Stimulated activated CD4-positive, alpha-beta T cell treated with anti-CD3 and anti-CD28 coated beads, Interleukin-15, amount 100 ng/mL, for 24 hours (primary cell): ENCODE results near the gene MROH8.

Source experiments
- DNase-seq: peaks from one replicate; pipeline ENCODE4 v3.0.0-alpha.2; 2020

The MROH8 gene

DNA sequence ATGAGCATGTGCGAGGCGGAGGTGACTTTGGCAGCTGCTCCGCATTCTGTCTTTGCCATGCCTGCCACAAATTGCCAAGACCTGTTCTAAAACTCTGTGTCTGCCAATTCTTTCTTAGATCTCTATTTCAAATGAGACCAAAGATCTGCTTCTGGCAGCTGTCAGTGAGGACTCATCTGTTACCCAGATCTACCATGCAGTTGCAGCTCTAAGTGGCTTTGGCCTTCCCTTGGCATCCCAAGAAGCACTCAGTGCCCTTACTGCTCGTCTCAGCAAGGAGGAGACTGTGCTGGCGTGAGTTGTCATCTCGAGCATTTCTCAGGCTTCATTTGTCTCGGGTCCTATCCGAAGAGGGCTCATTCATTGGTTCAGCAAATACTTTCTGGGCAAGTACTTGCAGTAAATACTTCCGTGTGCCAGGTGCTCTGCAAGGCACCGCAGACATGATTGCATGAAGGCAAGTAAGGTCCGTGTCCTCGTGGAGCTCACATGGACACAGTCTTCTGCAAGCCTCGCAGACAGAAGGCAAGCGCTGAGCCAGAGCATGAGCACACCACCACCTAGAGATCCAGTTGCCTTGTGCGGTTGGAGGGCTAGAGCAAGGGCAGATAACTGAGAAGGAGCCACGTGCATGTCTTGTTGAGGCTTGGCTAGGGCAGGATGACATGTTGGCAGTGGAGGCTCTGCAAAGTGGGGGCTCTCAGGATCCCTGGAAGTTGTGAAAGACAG is 19.7 kb upstream of the MROH8 start:
- DNase-seq = no peak

DNA sequence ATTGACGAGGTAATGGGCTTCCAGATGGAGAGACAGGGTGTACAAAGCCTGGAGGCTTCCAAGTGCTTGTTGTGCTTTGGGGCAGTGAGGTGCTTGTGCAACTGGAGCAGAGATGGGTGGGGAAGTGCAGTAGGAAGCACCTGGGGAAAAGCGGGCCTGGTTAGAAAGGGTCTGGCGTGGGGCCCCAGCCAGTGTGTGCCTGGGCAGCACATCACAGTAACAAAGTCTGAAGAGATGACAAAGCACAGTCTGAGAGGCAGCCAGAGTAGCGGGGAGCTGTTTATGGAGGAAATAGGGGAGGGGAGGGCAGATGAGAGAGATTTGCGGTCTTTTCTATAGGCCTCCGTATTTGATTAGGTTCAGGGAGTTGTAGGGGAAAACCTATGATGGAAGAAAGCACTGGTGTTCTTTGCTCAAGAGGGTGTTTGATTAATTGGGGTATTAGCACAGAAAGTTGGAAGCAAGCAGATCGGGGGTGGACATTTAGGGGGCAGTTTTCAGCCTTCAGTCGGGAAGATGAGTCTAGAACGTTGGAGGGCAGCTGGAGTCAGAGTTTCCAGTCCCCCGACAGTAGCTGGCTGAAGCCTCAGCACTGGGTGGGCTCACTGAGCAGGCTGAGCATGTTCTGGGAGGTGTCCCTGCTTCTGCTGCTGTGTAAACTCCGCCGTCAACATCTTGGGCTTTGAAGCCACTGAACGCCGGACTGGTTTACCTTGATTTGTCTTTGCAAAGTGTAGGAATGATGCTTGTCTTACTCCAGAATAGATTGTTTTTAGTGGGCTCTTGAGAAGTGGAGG is 15.5 kb upstream of the MROH8 start:
- DNase-seq = peak; percentile 8

DNA sequence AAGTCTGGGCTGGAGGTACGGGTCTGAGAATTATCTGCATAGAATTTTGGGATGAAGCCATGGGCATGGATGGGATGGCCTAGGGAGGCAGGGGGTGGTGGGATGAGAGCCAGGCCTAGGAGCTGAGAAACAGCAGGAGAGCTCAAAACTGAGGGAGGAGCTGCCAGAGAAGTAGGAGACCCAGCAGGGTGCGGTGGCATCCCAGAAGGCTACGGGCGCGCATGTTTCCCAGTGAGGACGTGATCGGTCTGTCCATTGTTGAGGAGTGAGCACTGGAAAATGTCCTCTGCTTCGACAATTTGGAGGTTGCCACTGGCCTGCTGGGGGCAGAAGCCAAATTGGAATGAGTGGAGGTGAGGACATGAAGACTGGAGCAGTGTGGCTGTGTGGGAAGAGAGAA is 14.5 kb upstream of the MROH8 start:
- DNase-seq = no peak

DNA sequence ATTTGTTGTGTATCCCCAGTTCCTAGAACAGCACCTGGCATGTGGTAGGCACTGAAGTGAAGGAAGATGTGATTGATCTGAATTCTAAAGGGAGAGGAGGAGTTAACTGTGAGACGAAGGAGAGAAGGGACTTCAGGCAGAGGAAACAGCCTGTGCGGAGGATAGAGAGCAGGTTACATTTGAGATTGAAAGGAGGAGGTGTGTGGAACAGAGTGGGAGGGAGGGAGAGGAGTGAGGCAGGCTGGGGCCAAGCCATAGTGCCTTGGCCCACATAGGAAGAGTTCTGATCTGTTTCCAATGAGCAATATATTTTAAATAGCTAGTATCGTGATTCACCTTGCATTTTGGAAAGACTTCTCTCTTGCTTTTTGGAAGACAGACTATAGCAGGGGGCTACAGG is 13.9 kb upstream of the MROH8 start:
- DNase-seq = no peak

DNA sequence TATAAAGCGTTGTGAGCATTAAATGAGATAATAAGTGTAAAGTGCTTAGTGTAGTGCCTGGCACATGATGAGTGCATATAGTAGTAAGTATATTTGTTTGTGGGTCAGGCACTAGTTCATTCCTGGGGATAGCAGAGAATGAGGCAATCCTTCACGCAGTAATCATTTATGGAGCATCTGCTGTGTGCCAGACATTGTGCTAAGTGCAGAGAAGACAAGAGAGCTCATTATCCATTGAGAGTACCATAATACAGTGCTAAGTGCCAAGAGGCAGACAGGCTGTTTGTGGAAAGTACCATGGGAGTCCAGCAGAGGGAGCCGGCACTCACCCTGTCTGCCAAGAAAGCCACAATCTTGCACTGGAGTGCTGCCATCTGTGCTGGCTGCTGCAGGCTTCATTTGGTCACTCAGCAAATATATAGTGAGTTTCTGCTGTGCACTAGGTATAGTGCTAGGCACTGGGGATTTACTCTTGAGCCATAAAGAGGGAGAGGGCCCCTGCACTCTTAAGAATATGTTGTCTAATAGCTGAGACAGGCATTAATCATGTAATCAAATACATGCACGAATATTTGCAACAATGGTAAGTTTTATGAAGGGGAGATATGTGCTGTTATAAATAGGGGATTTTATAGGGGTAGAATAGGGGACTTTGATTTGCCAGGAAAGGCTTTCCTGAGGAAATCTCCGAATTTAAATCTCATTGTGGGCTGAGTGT is 12.9 kb upstream of the MROH8 start:
- peak; percentile 78 for DNase-seq

DNA sequence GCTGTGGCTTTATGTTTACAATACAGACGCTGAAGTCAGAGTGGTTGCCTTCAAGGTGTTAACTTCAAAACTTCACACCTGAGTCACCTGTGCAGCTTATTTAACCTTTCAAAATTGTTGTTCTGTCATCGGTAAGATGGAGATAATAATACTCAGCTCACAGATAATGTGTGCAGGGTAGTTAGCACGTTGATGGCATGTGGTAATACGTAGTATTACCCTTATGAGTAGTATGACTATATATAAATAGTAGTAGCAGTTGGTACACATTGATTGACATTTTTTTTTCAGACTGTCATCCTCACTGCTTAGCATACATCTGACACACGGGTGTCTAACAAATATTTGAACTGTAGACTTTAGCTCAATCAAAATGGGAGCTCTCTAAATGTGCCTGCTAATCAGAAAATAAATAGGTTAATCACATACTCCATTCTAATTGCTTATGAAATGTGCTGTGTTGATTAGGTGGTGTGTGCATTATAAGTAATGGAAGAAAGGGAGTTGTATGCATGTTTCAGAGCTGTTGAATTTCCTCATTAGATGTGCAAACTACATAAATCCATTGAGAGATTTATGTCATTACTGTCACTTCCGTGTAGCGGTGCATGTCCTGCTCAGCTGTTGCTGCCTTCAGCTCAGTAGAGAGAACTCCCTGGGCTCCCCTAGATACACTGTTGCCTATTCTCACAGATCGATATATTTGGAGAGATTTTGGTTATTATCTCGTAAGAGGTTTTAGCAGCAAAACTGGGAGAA is 11.2 kb upstream of the MROH8 start:
- DNase-seq = no peak

DNA sequence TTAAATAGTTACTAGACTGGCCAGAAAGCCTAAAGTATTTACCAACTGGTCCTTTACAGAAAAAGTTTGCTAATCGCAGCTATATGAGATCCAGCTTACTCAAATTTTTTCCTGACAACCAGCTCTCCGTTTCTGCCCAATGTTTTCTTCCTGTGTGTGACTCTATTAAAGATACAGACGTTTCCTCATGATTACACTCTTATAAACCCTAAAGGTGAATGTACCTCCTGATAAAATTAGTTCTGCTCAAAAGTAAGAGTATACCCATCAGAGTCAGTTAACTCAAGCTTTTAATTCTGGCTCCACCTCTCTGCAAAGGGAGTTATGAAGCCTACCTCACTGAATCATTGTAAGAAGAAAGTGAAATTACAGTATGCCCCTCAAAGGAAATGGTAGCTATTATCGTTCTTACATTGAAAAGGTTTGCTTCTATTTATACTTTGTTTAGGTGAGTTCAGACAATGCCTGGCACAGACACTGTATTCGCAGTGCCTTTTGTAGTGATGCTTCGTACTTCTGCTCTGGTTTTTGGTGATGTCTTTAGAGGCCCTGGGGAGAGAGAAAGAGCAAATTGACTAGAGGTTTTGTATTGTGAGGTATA is 10.2 kb upstream of the MROH8 start:
- DNase-seq = no peak

DNA sequence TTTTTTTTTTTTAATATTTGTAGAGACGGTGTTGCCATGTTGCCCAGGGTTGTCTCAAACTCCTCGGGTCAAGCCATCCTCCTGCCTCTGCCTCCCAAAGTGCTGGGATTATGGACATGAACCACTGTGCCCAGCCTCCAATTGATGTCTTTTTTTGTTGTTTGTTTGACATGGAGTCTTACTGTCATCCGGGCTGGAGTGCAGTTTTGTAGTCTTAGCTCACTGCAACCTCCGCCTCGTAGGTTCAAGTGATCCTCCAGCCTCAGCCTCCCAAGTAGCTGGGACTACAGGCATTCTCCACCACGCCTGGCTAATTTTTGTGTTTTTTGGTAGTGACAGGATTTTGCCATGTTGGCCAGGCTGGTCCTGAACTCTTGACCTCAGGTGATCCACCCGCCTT is 9.4 kb upstream of the MROH8 start:
- DNase-seq = no peak

DNA sequence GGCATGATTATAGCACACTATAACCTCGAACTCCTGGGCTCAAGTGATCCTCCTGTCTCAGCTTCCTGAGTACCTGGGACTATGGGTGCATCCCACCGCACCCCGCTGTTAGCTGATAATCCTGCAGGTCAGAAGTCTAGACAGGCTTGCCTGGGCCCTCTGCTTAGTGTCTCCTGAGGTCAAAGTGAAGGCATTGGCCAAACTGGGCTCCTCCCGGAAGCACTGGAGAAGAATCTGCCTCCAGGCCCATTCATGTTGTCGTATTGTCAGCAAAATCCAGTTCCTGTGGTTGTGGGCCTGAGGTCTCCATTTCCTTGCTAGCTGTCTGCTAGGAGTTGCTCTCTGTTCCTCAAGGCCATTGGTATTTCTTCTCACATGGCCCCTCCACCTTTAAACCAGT is 6.3 kb upstream of the MROH8 start:
- no peak for DNase-seq

DNA sequence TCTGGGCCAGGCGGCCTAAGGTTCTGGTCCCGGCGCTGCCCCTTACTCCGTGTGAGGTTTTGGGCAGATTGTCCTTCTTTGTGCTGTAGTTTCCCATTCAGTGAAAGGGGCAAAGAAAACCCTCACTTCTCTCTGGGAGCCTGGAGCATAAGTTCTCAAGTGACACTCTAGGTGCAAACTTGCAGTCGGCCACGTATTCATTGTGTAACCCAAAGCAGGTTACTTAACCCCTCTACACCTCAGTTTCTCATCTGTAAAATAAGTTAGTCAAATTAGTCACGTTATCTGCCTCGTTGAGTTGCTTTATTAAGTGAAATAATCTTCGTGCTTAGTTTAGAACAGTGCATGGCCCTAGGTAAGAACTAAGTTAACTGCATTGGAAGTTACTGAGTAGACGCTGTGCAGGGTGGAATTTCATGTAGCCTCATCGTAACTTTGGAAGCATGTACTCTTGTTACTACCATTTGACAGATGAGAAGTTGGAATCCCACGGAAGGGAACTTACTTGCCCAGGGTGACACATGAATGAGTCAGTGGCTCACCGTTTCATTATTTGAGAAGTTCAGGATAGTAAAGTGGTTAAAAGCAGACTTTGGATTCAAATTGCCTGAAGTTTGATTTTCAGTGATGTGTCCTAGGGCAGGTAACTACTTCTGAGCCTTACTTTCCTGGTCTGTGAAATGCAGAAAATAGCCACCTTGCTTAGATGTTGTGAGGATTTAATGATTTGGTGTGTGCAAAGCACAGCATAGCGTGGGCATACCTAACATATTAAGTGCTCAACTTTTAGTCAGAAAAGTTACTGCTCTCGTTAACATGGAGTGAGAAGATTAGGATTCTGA is 556 bp upstream of the MROH8 start:
- peak; percentile 23 for DNase-seq

DNA sequence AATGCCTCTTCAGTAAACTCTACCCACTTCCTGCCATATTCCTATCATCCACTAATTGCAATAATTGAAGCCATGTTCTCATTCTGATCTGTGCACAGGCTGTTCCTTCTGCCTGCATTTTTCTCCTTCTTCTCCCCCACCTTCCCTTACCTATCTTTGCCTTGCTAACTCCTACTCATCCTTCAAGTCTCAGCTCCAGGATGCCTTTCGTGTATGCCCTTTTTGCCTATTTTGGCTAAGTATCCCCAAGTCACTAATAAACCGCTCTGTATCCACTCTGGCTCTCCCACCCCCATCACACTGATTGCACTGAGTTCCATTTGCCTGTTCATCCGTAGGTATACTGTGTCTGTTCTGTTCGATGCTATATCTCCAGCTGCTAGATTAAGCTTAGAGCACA is 6.5 kb downstream of the MROH8 start:
- no peak for DNase-seq

DNA sequence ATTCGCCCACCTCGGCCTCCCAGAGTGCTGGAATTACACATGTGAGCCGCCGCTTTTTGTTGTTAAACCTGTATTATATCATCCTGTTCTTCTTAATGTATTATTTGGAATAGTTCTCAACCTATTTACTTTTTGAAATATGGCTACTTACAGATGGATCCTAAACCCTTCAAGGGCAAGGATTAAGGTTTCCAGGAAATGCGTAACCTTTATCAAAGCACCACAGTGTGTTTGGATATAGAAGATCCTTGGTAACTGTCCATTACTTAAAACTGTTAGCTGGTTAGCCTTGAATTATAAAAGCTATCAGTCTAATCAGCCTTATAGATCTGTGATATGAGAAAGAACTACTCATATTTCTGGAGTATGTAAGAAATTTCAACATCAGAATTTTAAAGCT is 12.5 kb downstream of the MROH8 start:
- DNase-seq = no peak

DNA sequence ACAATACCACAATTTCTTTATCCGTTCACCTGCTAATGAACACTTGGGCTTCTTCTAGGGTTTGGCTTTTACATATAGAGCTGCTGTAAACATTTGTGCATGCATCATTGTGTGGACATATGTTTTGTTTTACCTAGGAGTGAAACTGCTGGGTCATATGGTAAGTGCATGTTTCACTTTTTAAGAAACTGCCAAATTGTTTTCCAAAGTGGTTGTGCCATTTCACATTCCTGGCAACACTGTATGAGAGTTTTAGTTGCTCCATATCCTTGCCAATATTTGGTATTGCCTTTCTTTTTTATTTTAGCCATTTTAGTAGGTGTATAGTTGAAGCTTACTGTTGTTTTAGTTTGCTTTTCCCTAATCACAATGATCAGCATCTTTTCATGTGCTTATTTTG is 14.3 kb downstream of the MROH8 start:
- no peak for DNase-seq

DNA sequence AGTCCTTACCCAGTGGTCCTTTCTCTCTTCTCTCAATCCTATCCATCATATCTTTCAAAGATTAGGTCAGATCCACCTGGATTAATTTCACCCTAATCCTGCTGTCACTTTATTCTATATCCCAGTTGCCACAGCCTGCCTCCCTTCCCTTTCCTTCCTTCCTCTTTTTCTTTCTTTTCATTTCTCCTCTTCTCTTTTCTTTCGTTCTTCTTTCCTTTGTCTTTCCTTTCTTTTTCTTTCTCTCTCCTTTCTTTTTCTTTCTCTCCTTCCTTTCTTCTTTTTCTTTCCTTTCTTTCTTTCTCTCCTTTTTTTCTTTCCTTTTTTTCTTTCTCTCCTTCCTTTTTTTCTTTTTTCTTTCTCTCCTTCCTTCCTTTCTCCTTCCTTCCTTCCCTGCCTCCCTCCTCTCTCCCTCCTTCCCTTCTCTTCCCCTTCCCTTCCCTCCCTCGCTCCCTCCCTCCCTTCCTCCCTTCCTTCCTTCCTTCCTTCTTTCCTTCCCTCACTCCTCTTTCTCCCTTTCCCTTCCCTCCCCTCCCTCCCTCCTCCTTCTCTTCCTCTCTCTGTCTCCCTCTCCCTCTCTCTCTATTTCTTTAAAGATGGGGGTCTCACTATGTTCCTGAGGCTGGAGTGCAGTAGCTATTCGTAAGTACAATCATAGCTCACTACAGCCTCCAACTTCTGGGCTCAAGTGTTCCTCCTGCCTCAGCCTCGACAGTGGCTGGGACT is 15.4 kb downstream of the MROH8 start:
- no peak for DNase-seq

DNA sequence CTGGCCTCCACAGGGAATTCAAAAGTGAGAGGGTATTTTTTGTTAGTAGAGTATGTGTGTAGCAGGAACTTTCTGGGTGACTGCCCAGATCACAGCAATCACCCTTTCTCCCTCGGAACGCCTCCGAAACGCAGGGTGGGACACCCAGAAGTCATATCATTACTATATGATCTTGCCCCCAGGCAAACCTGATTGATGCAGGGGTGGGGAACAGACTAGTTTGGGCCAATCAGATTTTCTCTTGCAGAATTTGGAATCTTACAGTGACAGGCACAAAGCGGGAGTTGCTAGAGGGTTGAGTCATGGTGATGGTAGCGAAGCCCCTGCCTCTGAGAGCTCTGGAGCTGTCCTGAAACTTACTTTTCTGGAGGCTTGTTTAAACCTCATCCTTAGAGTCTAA is 16.7 kb downstream of the MROH8 start:
- no peak for DNase-seq

DNA sequence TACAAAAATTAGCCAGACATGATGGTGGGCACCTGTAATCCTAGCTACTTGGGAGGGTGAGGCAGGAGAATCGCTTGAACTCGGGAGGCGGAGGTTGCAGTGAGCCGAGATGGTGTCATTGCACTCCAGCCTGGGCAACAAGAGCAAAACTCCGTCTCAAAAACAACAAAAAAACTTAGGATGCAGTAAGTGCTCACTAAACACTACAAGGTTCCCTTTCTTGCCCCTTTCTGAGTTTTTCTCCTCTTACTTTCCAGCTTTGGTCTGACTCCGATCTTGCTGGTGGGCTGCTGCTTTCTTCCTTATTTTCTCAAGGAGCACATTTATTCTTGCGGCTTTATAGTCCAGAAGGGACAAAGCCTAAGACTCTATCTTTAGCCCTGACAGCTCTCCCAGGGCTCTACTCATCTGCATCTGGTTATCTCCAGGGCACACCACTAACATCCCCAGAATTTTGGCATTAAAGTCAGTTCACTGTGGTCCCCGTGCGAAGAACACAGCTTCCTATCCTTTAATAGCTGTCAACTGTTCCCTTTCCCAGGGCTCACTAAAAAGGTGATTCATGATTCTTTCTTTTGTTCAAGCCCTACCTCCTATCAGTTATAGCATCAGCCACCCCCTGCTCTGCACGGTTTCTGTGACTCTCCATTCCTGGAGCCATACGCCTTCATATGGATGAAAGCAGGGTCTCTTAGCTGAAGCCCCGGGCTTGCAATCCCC is 17.4 kb downstream of the MROH8 start:
- DNase-seq = no peak

DNA sequence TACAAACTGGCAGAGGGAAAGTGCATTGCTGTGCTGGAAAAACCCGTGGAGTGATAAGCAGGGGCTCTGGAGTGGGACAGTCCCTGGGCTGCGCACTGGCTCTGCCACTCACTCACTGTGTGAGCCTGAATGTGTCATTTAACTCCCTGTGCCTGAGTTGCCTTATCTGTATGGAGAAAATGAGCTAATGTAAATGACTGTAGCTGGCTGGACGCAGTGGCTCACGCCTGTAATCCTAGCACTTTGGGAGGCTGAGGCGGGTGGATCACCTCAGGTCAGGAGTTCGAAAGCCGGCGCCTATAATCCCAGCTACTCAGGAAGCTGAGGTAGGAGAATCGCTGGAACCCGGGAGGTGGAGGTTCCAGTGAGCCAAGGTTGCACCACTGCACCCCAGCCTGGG is 18.7 kb downstream of the MROH8 start:
- no peak for DNase-seq

DNA sequence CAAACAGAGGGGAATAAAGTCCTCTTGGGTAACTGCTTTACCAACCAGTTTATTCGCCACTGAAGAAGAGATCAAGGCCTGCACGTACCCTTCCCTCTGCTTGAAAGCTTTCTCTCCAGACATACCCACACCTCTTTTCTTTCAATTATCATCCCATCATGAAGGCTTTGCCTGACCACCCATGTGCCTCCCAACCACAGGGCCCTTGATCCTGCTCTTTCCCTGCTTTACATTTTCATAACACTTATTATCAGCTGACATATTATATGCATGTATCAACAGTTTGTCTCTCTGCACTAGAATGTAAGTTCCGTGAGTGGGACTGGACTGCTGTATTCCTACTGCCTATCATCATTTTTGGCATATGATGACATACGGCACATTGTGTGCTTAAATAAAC is 21.1 kb downstream of the MROH8 start:
- DNase-seq = no peak

DNA sequence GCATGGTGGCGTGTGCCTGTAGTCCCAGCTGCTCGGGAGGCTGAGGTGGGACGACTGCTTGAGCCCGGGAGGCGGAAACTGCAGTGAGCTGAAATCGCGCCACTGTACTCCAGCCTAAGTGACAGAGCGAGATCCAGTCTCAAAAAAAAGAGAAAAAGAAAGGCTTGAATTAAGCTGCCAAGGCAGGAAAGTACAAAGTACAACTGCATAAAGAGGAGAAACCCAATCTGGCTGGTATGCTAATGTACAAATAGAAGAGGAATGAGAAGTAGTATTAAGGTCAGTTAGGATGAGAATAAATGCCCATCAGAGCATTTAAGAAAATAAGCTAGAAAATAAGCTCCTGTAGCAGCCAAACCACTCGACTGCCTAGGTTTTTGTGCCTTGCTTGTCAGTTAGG is 23.4 kb downstream of the MROH8 start:
- no peak for DNase-seq

DNA sequence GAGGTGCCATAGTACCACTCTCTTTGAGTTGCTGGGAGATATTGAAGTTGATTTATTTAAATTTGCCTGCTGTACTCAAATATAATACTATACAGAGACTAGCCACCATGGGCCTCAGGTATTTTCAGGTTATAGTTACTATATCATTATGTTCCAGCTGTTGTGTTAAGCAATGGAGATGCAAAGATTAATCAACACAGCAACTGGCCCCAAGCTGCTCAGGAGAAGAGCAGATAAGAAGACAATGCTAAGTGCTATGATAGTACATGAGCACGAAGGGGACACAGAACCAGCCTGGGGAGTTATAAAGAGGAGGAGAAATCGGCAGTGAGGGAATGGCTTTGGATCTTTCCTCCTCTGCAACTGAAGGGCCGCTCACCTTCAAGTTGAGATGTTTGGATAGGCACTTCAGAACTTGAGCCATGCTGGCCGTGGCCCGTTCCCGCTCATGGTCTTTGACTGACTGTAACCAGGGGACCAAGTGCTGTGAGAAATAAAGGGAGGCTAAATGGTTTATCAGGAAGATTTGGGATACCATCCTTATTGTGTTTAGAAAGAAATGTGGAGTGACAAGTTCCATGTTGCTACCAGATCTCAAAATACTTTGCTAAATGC is 24.6 kb downstream of the MROH8 start:
- no peak for DNase-seq
